GM12891 (cell line): Measurements from ENCODE around the gene UBE2Q2.
A peak's percentile ranks its signal among the peaks of the same experiment; 100 is the strongest.

Experiments
- DNase-seq: peaks from one replicate; pipeline ENCODE4 v3.0.0; 2011; ENCODE audit warnings: low spot score; ENCODE audit not compliant: insufficient read length
- FAIRE-seq: peaks from 2 replicates; lab custom pipeline; 2011; peaks lifted over from hg19 to GRCh38; lab: Jason Lieb, UNC
- PAX5 ChIP-seq: IDR thresholded peaks from 2 replicates; pipeline ENCODE4 v1.6.1; 2011; ENCODE audit warnings: low read length, moderate library complexity, mild to moderate bottlenecking; ENCODE audit not compliant: insufficient read depth, severe bottlenecking
- POLR2A ChIP-seq: IDR thresholded peaks from 2 replicates; pipeline ENCODE4 v1.6.1; 2011; ENCODE audit warnings: low read depth, low read length, control low read depth
- POLR2AphosphoS5 ChIP-seq: IDR thresholded peaks from 2 replicates; pipeline ENCODE4 v1.6.1; 2011; ENCODE audit warnings: low read depth, low read length, control low read depth
- POU2F2 ChIP-seq: IDR thresholded peaks from 2 replicates; pipeline ENCODE4 v1.6.1; 2011; ENCODE audit warnings: low read depth, mild to moderate bottlenecking, control low read depth, low read length, moderate library complexity
- SPI1 ChIP-seq: IDR thresholded peaks from 2 replicates; pipeline ENCODE4 v1.6.1; 2011; ENCODE audit warnings: low read depth, low read length, control low read depth
- TAF1 ChIP-seq: IDR thresholded peaks from 2 replicates; pipeline ENCODE4 v1.6.1; 2011; ENCODE audit warnings: low read depth, low read length, control low read depth

Gene UBE2Q2

DNA sequence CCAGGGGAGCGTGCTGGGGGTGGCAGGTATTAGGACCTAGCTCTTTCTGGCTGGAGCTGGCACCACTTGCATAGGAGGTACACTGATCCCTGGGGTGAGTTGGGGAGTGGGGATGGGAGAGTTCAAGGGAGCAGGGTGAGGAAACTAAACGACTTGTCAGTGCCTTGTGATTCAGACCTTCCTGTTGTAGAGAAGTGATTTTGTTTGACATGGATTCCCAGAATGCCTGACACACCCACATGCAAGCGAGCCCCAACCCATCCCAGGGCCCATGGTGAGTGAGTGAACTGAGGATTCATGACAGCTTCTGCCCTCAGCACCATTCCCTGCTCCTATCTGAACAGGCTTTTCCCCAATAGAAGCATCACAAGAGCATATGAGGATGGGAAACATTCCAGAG, 15.6 kb upstream of the UBE2Q2 start:
- DNase-seq (no peak), FAIRE-seq (no peak)
- TF ChIP-seq POU2F2 (no peak), PAX5 (no peak), POLR2A (no peak), POLR2AphosphoS5 (no peak), SPI1 (no peak), TAF1 (no peak)

DNA sequence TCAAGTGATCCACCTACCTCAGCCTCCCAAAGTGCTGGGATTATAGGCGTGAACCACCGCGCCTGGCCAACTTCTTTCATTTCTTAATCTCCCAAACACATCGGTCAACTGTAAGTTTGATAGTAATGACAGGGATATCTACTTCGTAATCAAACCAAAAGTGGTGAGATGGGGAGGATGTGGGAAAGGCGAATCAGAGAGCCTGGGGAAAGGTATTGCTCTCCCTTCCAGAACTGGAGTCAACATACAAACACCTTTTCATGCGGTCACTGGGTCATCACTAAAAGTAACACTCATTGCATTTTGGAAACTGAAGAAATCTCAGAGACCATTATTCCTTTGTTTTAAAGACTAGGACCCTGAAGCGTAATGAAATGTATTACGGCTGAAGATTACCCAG, 14.8 kb upstream of the UBE2Q2 start:
- FAIRE-seq (no peak), DNase-seq (no peak)
- TF ChIP-seq TAF1 (no peak), SPI1 (no peak), POU2F2 (no peak), POLR2AphosphoS5 (no peak), PAX5 (no peak), POLR2A (no peak)

DNA sequence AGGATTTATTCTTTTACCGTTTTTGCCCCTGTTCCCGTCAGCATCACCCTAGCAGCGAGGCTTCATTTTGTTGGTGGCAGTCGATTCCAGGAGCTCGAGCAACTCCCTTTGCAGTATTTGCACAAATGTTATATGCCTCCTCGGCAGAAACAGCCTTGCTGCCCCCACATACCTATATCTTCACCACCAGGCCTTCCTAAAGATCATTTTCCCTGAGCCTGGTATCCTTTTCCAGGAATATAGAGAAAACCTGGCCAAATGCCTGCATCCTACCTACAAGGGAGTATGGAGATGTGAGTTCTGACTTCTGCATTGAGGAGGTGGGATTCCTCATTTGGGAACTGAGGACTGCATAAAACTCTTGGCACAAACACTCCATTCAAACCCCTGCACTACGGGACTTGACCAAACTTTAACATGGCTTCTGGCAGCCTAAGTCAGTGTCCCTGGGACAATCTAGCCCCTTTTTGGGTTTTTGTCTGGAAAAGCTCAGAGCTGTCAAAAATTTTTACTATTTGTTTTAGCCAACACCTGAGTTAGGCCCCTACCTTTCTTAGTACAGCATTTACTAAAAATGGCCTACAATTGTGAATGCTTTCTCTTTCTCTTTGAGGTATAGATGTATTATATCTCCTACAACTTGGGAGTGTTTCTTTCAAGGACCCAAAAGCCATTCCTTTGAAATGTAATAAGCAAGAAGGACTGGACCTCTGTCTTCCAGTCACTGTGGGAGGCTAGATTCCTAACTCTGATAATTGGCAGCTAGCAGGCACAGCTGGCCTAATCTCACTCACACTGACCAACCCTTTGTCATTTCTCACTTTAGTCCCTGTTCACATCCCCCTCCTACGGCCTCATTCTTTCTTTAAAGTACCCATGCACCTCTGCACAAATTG, 12.1 kb upstream of the UBE2Q2 start:
- DNase-seq = no peak
- TF ChIP-seq POLR2AphosphoS5 (no peak), POLR2A (no peak), SPI1 (no peak), PAX5 (no peak), TAF1 (no peak), POU2F2 (no peak)
- no peak for FAIRE-seq

DNA sequence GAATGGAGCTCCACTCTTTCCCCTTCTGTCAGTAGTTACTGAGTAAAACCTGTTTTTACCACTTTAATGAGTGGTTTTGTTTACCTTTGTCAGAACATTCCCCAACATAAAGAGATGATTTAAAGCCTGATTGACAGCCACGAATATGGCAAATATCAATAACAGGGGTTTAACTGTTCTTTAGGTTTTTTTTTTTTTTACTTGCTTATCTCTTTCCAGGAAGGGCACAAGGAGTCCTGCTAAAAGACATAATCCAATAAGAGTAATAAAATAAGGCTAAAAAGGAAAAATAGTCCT, 11.5 kb upstream of the UBE2Q2 start:
- FAIRE-seq = no peak
- no peak for DNase-seq
- TF ChIP-seq POLR2A (no peak), POLR2AphosphoS5 (no peak), TAF1 (no peak), PAX5 (no peak), SPI1 (no peak), POU2F2 (no peak)

GRCh38 chr15:75832114-75832513, 11.1 kb upstream of the UBE2Q2 start:
- FAIRE-seq = no peak
- DNase-seq = no peak
- TF ChIP-seq POLR2AphosphoS5 (no peak), POLR2A (no peak), PAX5 (no peak), POU2F2 (no peak), SPI1 (no peak), TAF1 (no peak)

DNA sequence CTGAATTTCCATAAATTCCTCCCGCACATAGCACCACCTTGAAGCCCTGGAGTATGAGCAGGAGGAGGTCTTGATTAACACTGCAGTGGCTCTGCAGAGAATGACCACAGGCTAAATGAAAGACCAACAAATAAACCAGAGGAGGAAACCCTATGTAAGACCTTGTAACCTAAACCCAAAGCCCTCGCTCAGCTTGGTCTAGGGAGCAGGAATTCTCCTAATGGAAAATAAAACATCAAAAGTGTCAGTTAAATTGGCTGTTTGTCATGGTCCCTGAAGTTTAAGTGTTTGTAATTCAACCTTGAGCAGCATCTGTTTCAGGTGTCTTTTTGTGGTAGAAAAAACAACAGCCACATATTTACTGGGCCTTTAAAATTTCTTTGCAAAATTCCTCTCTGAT, 9.2 kb upstream of the UBE2Q2 start:
- TF ChIP-seq POLR2A (no peak), PAX5 (no peak), TAF1 (no peak), SPI1 (no peak), POLR2AphosphoS5 (no peak), POU2F2 (no peak)
- no peak for FAIRE-seq

DNA sequence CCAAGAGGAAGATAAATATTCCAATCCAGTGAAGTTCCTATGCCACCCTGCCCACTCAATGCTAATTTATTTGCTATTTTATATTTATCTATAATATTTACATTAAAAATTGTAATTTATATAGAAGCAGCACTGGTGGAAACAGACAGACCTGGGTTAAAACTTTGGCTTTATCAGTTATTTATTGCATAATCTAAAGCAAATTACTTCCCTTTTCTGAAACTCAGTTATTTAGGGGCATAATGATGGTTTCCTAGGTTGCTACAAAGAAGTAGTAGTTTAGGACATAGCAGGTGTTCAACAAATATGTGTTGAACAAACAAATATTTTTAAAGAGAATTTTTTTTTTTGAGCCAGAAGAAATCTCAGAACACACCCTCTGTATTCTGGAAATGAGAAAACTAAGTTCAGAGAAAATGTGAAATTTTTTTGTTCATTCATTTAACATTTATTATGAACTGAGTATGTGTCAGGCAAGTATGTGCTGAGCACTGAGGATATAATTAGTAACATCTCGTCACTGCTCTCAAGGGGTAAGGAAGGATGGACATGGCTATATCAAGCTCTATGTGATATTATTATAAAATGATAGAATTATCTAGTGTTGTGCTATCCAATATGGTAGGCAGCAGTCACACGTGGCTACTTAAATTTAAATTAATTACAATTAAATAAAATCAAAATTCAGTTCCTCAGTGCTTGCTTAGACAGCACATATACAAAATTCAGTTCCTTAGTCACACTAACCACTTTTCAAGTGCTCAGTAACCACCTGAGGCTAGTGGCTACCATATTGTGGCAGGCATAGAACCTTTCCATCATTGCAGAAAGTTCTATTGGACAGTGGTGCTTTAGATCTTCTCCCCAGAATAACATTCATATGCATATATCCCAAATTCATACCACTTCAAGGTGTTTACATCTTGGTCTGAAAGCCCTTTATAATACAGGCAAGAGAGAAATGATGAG, 7.0 kb upstream of the UBE2Q2 start:
- no peak for FAIRE-seq
- no peak for DNase-seq
- TF ChIP-seq POLR2AphosphoS5 = no peak
- no peak for TF ChIP-seq TAF1
- no peak for TF ChIP-seq POU2F2
- no peak for TF ChIP-seq PAX5
- TF ChIP-seq SPI1 = no peak
- TF ChIP-seq POLR2A = no peak

More for the DNA sequence above, 9.2 kb upstream of the UBE2Q2 start:
- DNase-seq = no peak

GRCh38 chr15:75836959-75837334, 6.3 kb upstream of the UBE2Q2 start:
- FAIRE-seq (peak; percentile 93), DNase-seq (peak; percentile 23)
- TF ChIP-seq PAX5 (no peak), SPI1 (no peak), POLR2A (no peak), POU2F2 (no peak), POLR2AphosphoS5 (no peak), TAF1 (no peak)

- FAIRE-seq (no peak), DNase-seq (no peak)
- no peak for TF ChIP-seq TAF1
- no peak for TF ChIP-seq SPI1
- no peak for TF ChIP-seq POLR2AphosphoS5
- no peak for TF ChIP-seq POU2F2
- no peak for TF ChIP-seq POLR2A
- no peak for TF ChIP-seq PAX5
Observed at GRCh38 chr15:75840659-75841058, 2.6 kb upstream of the UBE2Q2 start.
